Stimulated activated CD4-positive, alpha-beta T cell treated with anti-CD3 and anti-CD28 coated beads, Interleukin-15, amount 100 ng/mL, for 24 hours (primary cell): ENCODE measurements around the gene TPI1.

Experiments used
- DNase-seq: peaks from one replicate; pipeline ENCODE4 v3.0.0-alpha.2; 2020

The TPI1 gene

GRCh38 chr12:6867413-6868210 is at the start of gene TPI1:
Gene TPI1, plus strand, starts transcription at chr12:6867531. Its CDS starts 36 bp downstream, at chr12:6867567.
- DNase-seq, result peak; percentile 86

- DNase-seq, result no peak
Observed at GRCh38 chr12:6817662-6818157, 49.6 kb upstream of the TPI1 start.

- DNase-seq, result no peak
Observed at GRCh38 chr12:6818222-6818621, 49.1 kb upstream of the TPI1 start.

- DNase-seq, result no peak
Observed at GRCh38 chr12:6818645-6819044, 48.7 kb upstream of the TPI1 start.

GRCh38 chr12:6819106-6820030 is 48.0 kb upstream of the TPI1 start:
- no peak for DNase-seq

- DNase-seq, result no peak
Observed at GRCh38 chr12:6820166-6820565, 47.2 kb upstream of the TPI1 start.

GRCh38 chr12:6821591-6822425 is 45.5 kb upstream of the TPI1 start, which contains the start of gene GPR162:
Gene GPR162, plus strand, starts transcription at chr12:6821821. Its CDS starts 2,078 bp downstream, at chr12:6823899.
- DNase-seq, result peak; percentile 31

- no peak for DNase-seq
Observed at GRCh38 chr12:6822426-6823135, 44.8 kb upstream of the TPI1 start.

- DNase-seq, result no peak
Observed at GRCh38 chr12:6823182-6824084, 43.9 kb upstream of the TPI1 start.

- DNase-seq, result no peak
Observed at GRCh38 chr12:6824085-6824775, 43.1 kb upstream of the TPI1 start.

- no peak for DNase-seq
Observed at GRCh38 chr12:6824901-6825381, 42.4 kb upstream of the TPI1 start.

- peak; percentile 88 for DNase-seq
Observed at GRCh38 chr12:6825398-6826124, 41.8 kb upstream of the TPI1 start.

GRCh38 chr12:6826125-6826733 is 41.1 kb upstream of the TPI1 start:
- DNase-seq, result no peak

GRCh38 chr12:6826734-6827436 is 40.4 kb upstream of the TPI1 start:
- DNase-seq, result no peak

GRCh38 chr12:6827437-6827911 is 39.9 kb upstream of the TPI1 start:
- peak; percentile 80 for DNase-seq

- peak; percentile 48 for DNase-seq
Observed at GRCh38 chr12:6827982-6828780, 39.1 kb upstream of the TPI1 start, which contains the start of gene P3H3. Gene P3H3, plus strand, starts transcription at chr12:6828407. Its CDS starts 34 bp downstream, at chr12:6828441.
